ENCODE results near the gene COA8. TPM values are rescaled to one million over a fixed set of nuclear protein-coding genes. Genes with fewer than 3 reads are reported as not detected.

COA8 gene
- total and polyA plus RNA-seq, 2 of the 13 experiments (the other 11 are each of a cell fraction or from before 2014, with no cell fraction given), result 10.9 to 25.1 TPM

- TF ChIP-seq ZNF318 (CRISPR knock-in tag; IDR thresholded peaks at IDR 0.05) (no peak), FOXO4 (CRISPR knock-in tag; conservative IDR thresholded peaks at IDR 0.05) (0 out of 2 replicates have a peak, but pooled peaks have one; percentile 86), SIN3B (IDR thresholded peaks at IDR 0.05; ENCODE audit: low read length) (no peak), ZSCAN30 (CRISPR knock-in tag; IDR thresholded peaks at IDR 0.05) (no peak), NR3C1 (CRISPR knock-in tag; IDR thresholded peaks at IDR 0.05) (no peak), DRAP1 (CRISPR knock-in tag; IDR thresholded peaks at IDR 0.05) (no peak), ZHX1 (CRISPR knock-in tag; IDR thresholded peaks at IDR 0.05; ENCODE audit: low read depth) (no peak), AKAP8 (CRISPR knock-in tag; IDR thresholded peaks at IDR 0.05) (no peak; the same call in 1 of the 2 replicates), RBM39 (IDR thresholded peaks at IDR 0.05; ENCODE audit: low read depth, low read length, poor library complexity, severe bottlenecking) (no peak), REL (CRISPR knock-in tag; conservative IDR thresholded peaks at IDR 0.05) (0 out of 2 replicates have a peak, but pooled peaks have one; percentile 7), ZNF432 (CRISPR knock-in tag; IDR thresholded peaks at IDR 0.05; ENCODE audit: borderline replicate concordance) (no peak), CERS6 (CRISPR knock-in tag; IDR thresholded peaks at IDR 0.05) (no peak), ATF7-NPFF (CRISPR knock-in tag; IDR thresholded peaks at IDR 0.05; ENCODE audit: low read depth) (no peak), PHF21A (CRISPR knock-in tag; IDR thresholded peaks at IDR 0.05) (0 out of 2 replicates have a peak, but pooled peaks have one; percentile 52), STAT5B (CRISPR knock-in tag; IDR thresholded peaks at IDR 0.05) (no peak), ZNF747 (CRISPR knock-in tag; IDR thresholded peaks at IDR 0.05; ENCODE audit: borderline replicate concordance) (no peak; the same call in 1 of the 2 replicates)
Measured at GRCh38 chr14:103628221-103628683, 65.5 kb downstream of the COA8 start (continued).

Measured in HepG2 (cell line).